ENCODE results near the gene DRGX. TPM values are rescaled to one million over a fixed set of nuclear protein-coding genes. Genes with fewer than 3 reads are reported as not detected.

Gene DRGX
- total and polyA plus RNA-seq, 5 experiments from 2014 or later, result not detected

DNA sequence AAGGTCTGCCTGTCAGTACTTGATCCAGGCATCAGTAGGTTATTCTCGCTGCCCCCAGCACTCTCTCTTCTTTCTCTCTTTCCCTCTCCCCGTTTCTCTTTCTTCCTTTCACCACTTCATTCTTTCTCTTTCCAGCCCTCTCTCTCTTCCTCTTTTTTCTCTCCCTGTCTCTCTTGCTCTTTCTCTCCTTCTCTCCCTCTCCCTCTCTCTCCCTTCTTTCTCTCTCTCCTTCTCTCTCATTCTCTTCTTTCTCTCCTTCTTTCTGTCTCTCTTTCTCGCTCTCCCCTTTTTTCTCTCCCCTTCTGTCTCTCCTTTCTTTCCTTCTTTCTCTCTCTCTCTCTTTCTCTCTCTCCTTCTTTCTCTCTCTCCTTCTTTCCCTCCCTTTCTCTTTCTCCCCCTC is 7.5 kb upstream of the DRGX start:
- Mint-ChIP-seq H3K4me1 (peaks cover 4 to 7% (median 5%) of the 10 kb centered on the region in 4 donors), H3K9me3 (peaks cover 0 to 4% (median 0%) of the 10 kb centered on the region in 9 donors), H3K27me3 (peaks cover 35 to 96% (median 68%) of the 10 kb centered on the region in 5 donors), H3K36me3 (peaks cover 0 to 3% (median 0%) of the 10 kb centered on the region in 3 donors), H3K27ac (peak overlapping the region in 1 of 10 donors; percentile 24), H3K4me3 (no peak overlapping the region)
- POLR2A ChIA-PET, result no interaction called here
- no peak for DNase-seq
- no peak for ATAC-seq

DNA sequence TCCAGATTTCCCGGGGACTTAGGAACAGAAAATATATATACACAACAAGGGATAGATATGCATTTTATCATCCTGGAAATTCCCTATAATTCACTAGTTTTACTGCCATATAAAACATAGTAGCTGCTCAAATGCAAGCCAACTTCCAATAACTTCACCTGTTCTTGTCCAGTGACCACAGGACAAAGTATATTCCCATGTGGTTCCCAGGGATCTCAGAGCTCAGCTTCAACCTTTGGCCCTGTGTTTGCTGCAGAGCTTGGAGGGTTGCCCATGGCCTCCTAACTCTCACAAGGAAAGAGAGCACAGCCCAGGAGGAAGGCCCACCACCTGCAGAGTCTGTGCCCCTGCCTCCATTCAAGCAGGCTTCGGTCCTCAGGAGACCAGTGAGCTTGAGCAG is 4.5 kb upstream of the DRGX start:
- H3K4me3 Mint-ChIP-seq, result no peak overlapping the region
- ATAC-seq (no peak), DNase-seq (no peak)
- H3K4me1 Mint-ChIP-seq, result peaks cover 3 to 15% (median 12%) of the 10 kb centered on the region in 4 donors
- H3K9me3 Mint-ChIP-seq, result peaks cover 0 to 5% (median 0%) of the 10 kb centered on the region in 9 donors
- H3K27ac Mint-ChIP-seq, result no peak overlapping the region
- peaks cover 0 to 3% (median 0%) of the 10 kb centered on the region in 3 donors for H3K36me3 Mint-ChIP-seq
- POLR2A ChIA-PET, result no interaction called here
- peaks cover 36 to 89% (median 59%) of the 10 kb centered on the region in 5 donors for H3K27me3 Mint-ChIP-seq

DNA sequence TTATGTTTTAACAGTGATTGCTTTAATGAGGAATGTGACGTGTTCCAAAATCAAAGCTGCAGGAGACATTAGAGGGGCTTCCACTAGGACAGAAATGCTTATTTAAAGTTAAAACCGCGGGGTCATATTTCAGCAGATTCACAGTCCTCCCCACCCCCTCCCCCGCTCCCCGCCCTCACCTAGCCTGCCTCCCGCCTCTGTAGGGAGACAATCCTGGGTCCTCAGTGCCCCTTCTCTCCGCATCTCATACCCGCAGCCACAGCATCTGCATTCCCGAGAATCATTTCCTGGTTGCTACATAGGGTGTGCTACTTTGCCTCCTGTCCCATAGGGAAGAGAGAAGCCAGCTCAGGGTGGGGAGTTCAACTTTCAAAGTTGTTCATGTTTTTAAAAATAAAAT is 3.1 kb upstream of the DRGX start:
- no peak for ATAC-seq
- peak overlapping the region in 4 of 10 donors; percentile 26 to 57 (median 40) for H3K4me3 Mint-ChIP-seq

DNA sequence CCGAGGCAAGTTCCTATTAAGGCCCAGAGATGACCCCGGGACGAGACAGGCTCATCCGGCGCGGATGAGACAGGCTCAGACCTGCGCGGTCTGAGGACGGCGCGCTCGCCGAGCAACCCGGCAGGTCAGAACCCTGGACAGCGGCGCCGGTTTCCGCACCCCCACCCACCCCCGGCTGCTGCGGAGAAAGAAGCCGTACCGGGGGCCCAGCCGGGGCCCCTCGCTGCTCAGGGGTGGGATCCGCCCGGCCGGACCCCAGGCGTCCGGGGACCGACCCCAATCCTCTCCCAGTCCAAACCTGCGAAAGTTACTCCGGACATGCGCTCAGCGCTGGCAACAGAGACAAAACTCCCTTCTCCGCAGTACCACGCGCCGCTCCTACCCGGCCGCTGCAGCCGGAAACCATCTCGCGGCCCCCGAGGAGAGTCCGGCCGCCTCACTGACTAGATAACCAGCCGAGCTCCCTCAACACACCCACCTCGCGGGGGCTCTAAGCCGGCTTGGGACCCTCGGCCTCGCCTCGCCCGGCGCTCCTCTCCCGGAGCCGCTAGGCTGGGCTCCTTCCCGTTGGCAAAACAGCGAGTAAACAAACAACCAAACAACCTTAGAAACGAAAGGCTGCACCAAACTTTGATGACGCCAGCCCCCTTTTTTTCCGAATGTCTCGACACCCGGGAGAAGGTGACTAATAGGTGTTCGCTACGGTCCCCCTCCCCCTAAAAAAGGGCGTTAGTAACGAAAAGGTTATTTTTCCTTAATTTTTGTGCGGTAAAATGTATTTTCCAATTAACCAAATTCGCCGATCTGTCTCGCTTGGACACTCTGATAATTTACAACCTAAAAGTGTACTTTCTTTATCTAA is 2.3 kb upstream of the DRGX start:
- Mint-ChIP-seq H3K4me3 (peak overlapping the region in 8 of 10 donors; percentile 26 to 69 (median 49)), H3K27ac (peak overlapping the region in 1 of 10 donors; percentile 9), H3K4me1 (peaks cover 3 to 20% (median 15%) of the 10 kb centered on the region in 4 donors), H3K27me3 (peaks cover 37 to 86% (median 61%) of the 10 kb centered on the region in 5 donors), H3K36me3 (peaks cover 0 to 3% (median 0%) of the 10 kb centered on the region in 3 donors), H3K9me3 (peaks cover 0 to 11% (median 0%) of the 10 kb centered on the region in 9 donors)
- DNase-seq, result peak in 8 of 10 donors; percentile 11 to 54 (median 38)
- ATAC-seq, result peak; percentile 75 to 76
- POLR2A ChIA-PET, result no interaction called here

More for the DNA sequence above, 3.1 kb upstream of the DRGX start:
- H3K36me3 Mint-ChIP-seq, result peaks cover 0 to 3% (median 0%) of the 10 kb centered on the region in 3 donors
- POLR2A ChIA-PET, result no interaction called here
- H3K27ac Mint-ChIP-seq, result no peak overlapping the region
- H3K27me3 Mint-ChIP-seq, result peaks cover 38 to 86% (median 60%) of the 10 kb centered on the region in 5 donors
- DNase-seq, result no peak
- H3K4me1 Mint-ChIP-seq, result peaks cover 3 to 20% (median 15%) of the 10 kb centered on the region in 4 donors
- H3K9me3 Mint-ChIP-seq, result peaks cover 0 to 7% (median 0%) of the 10 kb centered on the region in 9 donors

DNA sequence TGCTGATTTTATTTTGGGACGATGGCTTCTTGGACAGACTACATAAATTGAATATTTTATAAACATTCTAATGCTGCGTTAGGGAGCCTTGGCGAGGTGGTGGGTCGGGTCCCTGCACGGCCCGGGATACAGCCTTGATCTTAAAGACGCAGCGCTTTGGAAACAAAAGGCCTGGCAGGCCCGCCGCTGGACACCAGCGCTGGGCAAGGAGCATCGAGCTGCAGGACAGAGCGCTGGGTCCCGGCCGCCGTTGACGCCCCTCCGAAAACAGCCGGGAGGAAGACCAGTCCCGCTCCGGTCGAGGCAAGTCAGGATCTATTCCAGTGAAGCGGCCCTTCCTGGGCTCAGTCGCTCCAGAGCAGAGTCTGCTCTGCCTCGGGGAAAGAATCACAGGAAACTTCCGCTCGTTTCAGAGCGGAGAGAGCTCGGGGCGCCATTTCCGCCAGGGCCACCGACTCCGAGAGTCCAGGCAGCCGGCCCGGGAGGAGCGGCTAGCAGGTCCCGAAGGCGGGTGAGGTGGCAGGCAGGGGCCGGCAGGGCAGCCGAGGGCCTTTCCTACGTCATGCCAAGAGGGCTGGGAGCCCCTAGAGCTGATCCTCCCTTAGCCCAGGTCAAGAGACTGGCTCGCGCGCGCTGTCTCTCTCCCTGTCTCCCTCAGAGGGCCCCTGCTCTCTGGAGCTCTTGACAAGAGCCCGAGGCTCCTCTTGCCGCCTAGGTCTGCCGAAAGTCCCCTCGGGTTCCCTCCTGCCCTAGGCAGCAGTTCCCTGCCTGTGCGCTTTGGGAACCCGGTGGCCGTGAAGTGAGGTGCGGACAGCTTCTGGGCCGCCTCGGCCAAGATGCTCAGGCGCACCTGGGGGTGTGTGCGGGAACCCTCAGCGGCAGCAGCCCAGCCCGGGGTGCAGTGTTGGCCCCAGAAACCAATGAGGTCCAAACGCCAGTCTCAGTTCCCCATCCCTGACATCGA is 1.4 kb upstream of the DRGX start:
- peaks cover 0 to 11% (median 0%) of the 10 kb centered on the region in 9 donors for H3K9me3 Mint-ChIP-seq
- peak overlapping the region in 1 of 10 donors; percentile 11 for H3K4me3 Mint-ChIP-seq
- no peak overlapping the region for H3K27ac Mint-ChIP-seq

DNA sequence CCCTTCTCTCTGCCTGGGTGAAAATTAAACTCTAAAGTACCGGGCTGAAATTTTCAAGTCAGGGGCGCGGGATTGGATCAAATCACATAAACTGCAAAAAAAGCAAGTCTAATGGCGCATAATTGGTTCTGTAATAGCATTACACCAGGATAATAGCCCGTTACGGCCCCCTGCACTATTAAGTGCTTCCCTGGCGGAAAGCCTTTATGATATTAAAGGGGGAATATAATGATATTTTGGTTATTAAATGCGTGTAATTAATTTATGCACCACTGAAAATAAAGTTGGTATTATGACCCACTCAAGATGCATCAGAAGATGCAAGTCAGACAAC is 744 bp upstream of the DRGX start:
- Mint-ChIP-seq H3K4me3 (peak overlapping the region in 1 of 10 donors; percentile 48), H3K4me1 (peaks cover 3 to 20% (median 15%) of the 10 kb centered on the region in 4 donors), H3K27me3 (peaks cover 42 to 86% (median 63%) of the 10 kb centered on the region in 5 donors), H3K36me3 (peaks cover 0 to 3% (median 0%) of the 10 kb centered on the region in 3 donors), H3K9me3 (peaks cover 0 to 10% (median 0%) of the 10 kb centered on the region in 9 donors), H3K27ac (no peak overlapping the region)
- POLR2A ChIA-PET, result no interaction called here
- ATAC-seq, result no peak
- no peak for DNase-seq

More for the DNA sequence above, 1.4 kb upstream of the DRGX start:
- ATAC-seq (no peak), DNase-seq (peak in 1 of 10 donors; percentile 9)
- Mint-ChIP-seq H3K4me1 (peaks cover 3 to 20% (median 15%) of the 10 kb centered on the region in 4 donors), H3K36me3 (peaks cover 0 to 3% (median 0%) of the 10 kb centered on the region in 3 donors), H3K27me3 (peaks cover 40 to 86% (median 63%) of the 10 kb centered on the region in 5 donors)
- POLR2A ChIA-PET, result no interaction called here

DNA sequence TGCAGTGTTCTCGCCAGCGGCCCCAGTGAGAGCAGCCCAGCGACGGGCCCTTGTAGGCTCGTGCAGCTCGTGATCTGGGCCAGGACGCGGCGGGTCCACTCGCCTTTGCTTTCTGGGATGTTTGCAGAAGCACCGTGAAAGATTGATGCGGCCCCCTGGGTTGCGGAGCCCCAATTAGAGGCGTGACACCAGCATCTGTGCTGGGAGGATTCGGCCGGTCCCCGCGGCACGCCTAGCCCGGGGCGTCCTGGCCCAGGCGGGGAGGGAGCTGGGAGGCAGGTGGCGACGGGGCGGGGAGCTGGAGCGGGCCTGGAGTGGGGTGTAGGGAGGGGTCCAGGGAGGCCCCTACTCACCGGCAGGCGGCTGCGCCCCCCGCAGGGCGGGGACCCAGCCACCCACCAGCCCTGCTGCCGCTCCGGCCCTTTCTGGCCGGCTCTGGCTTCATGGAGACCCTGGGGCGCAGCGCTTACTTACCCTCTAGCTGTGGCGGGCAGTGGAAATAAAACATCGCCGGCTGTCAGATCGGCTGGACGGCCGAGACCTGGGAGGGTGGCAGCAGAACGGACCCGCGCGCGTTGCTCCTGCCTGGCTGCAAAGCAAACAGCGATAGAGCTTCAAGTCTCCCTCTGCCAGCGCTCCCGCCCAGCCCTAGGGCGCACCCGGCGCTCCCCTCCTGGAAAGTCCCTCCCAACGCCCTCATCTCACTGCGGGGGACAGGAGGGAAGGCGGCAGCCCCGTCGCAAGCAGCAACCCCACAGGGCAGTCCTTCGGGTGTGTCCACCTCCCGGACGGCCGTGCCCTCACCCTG is 752 bp downstream of the DRGX start:
- peaks cover 42 to 89% (median 65%) of the 10 kb centered on the region in 5 donors for H3K27me3 Mint-ChIP-seq
- H3K4me1 Mint-ChIP-seq, result peaks cover 3 to 20% (median 15%) of the 10 kb centered on the region in 4 donors
- H3K27ac Mint-ChIP-seq, result no peak overlapping the region
- ATAC-seq, result no peak
- H3K9me3 Mint-ChIP-seq, result peaks cover 0 to 8% (median 0%) of the 10 kb centered on the region in 9 donors
- H3K36me3 Mint-ChIP-seq, result peaks cover 0 to 3% (median 0%) of the 10 kb centered on the region in 3 donors
- H3K4me3 Mint-ChIP-seq, result peak overlapping the region in 1 of 10 donors; percentile 40
- POLR2A ChIA-PET, result no interaction called here
- no peak for DNase-seq

DNA sequence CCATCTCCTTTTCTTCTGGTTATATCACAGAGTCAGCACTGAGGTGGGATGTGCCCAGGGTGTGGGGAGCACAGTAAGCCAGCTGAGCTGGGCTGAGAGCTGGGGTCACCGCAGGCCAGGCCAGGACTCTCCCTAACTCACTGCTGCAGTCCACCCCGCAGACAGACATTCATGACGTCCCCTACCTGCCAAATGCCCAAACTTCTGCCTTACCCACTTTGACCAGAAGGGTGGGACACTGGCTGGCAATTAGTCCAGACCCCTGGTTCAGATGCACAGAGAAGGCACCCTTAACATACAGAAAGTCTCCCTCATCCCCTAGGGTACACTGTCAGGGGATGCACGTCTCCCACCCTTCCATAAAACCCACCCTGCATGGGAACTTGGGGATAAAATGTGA is 2.1 kb downstream of the DRGX start:
- Mint-ChIP-seq H3K4me3 (no peak overlapping the region), H3K36me3 (peaks cover 0 to 2% (median 0%) of the 10 kb centered on the region in 3 donors), H3K27ac (peak overlapping the region in 1 of 10 donors; percentile 40), H3K27me3 (peaks cover 34 to 88% (median 61%) of the 10 kb centered on the region in 5 donors), H3K9me3 (peaks cover 0 to 8% (median 0%) of the 10 kb centered on the region in 9 donors), H3K4me1 (peaks cover 3 to 19% (median 14%) of the 10 kb centered on the region in 4 donors)
- ATAC-seq, result no peak
- POLR2A ChIA-PET, result no interaction called here
- no peak for DNase-seq

DNA sequence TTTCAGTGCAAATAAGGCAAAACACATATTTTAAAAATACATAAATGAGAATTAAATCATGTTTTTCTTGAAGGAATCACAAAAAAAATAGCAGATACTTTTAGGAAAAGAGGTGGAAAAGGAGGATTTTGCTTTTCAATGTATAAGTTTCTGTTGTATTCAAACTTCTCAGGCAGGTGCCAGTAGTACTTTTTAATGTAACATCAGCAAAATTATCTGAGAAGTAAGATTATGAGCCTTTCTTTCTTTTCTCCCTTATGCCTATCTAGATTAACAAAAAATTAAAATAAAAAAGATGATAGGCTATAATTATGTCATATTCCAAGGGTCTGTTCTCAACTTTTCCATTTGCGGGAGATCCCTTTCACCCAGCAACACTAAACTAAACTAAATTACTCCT is 2.6 kb downstream of the DRGX start:
- Mint-ChIP-seq H3K4me3 (no peak overlapping the region), H3K27ac (no peak overlapping the region), H3K36me3 (no peaks in the 10 kb centered on the region), H3K4me1 (peaks cover 1 to 15% (median 9%) of the 10 kb centered on the region in 4 donors), H3K27me3 (peaks cover 32 to 88% (median 59%) of the 10 kb centered on the region in 5 donors), H3K9me3 (peaks cover 0 to 8% (median 0%) of the 10 kb centered on the region in 9 donors)
- no peak for ATAC-seq
- DNase-seq, result no peak
- POLR2A ChIA-PET, result no interaction called here

DNA sequence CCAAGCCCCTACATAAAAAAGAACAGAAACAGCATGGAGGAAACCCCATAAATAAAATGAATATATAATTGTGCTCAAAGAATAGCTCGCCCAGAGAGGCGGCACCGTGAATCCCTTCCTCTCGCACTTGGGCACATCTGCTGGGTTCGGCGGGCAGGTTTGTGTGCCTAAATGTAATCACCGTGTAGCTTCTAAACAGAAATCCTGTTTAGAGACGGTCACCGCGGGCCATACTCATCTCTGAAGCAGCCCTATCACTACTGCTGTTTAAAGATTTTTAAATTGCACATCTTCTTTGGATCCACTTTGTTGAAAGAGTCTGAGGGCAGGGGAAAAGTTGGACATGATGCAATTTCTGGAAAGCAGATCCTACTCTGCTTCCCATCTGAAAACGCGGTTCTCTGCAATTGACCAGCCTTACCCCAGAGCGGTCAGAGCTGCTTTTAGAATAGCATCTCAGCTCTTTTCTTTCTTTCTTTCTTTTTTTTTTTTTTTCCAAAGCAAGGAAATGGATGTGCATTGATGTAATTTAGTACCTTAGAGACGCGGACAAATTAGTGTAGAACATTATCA is 6.4 kb downstream of the DRGX start:
- DNase-seq (no peak), ATAC-seq (no peak)
- H3K4me1 Mint-ChIP-seq, result peaks cover 0 to 3% (median under 1%) of the 10 kb centered on the region in 4 donors
- H3K27me3 Mint-ChIP-seq, result peaks cover 23 to 84% (median 53%) of the 10 kb centered on the region in 5 donors
- H3K4me3 Mint-ChIP-seq, result no peak overlapping the region
- H3K9me3 Mint-ChIP-seq, result peaks cover 0 to 6% (median 0%) of the 10 kb centered on the region in 9 donors
- H3K27ac Mint-ChIP-seq, result no peak overlapping the region
- POLR2A ChIA-PET, result no interaction called here
- no peaks in the 10 kb centered on the region for H3K36me3 Mint-ChIP-seq

DNA sequence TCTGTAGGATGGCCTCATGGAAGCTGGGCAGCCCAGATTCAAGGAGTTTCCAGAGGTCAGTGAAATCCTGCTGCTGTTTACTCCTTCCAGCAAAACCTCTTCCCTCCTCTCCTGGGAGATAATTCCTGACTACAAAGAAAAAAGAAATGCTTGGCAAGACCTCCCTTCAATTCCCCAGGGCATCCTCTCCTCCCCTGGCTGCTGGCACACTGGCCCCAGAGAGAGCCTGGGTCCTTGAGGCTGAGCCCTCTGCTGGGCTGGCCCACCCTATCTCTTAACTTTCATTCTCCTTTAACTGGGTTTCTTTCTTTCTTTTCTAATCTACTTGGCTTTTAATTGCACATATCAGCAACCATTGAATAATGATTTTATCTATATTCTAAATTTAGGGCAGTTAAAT is 7.7 kb downstream of the DRGX start:
- Mint-ChIP-seq H3K4me3 (no peak overlapping the region), H3K9me3 (no peaks in the 10 kb centered on the region), H3K4me1 (no peaks in the 10 kb centered on the region), H3K27me3 (peaks cover 16 to 80% (median 48%) of the 10 kb centered on the region in 5 donors), H3K36me3 (no peaks in the 10 kb centered on the region), H3K27ac (no peak overlapping the region)
- ATAC-seq (no peak), DNase-seq (no peak)
- POLR2A ChIA-PET, result no interaction called here

Measured in naive thymus-derived CD8-positive, alpha-beta T cell (primary cell).